Suprapubic skin (tissue), 4 donors: ENCODE data around the gene SAMHD1.

Source experiments
- CTCF ChIP-seq, 2 donors: fragments of 200-600 bp in 1 of 2; fragments of 450-650 bp in 1 of 2; sonication (generic) in 1 of 2; IDR thresholded peaks; one replicate each; pipeline ENCODE4 v1.5.1; 2016 to 2019; ENCODE audit warnings: antibody characterized with exemption in 2 of 2, mild to moderate bottlenecking in 1 of 2, moderate library complexity in 1 of 2
- EP300 ChIP-seq: sonication (generic); formaldehyde crosslinking; IDR thresholded peaks from one replicate; pipeline ENCODE4 v1.6.1; 2017; ENCODE audit warnings: antibody characterized with exemption
- POLR2A ChIP-seq, 2 donors: fragments of 450-650 bp; IDR thresholded peaks; one replicate each; pipeline ENCODE4 v1.6.1; 2017; ENCODE audit warnings: antibody characterized with exemption in 2 of 2, mild to moderate bottlenecking in 2 of 2, moderate library complexity in 2 of 2
- POLR2AphosphoS5 ChIP-seq, 3 donors: sonication (generic); formaldehyde crosslinking; IDR thresholded peaks; one replicate each; pipeline ENCODE4 v1.6.1; 2017; ENCODE audit warnings: antibody characterized with exemption in 3 of 3

- no peak for TF ChIP-seq POLR2A (IDR thresholded peaks at IDR 0.05)
- peak; percentile 84 to 85 for TF ChIP-seq CTCF (IDR thresholded peaks at IDR 0.05)
- TF ChIP-seq EP300 = no peak
- TF ChIP-seq POLR2AphosphoS5 (IDR thresholded peaks at IDR 0.05) = no peak
Measured at GRCh38 chr20:36919715-36920333, 31.7 kb downstream of the SAMHD1 start.
